Putamen (tissue), 1 donor: Measurements from ENCODE around the gene LRP1-AS.
A peak's percentile ranks its signal among the peaks of the same experiment; 100 is the strongest.

Source experiments
- DNase-seq: peaks from one replicate; pipeline ENCODE4 v3.0.0-alpha.2; 2016; ENCODE audit warnings: low spot score

LRP1-AS gene

GRCh38 chr12:57119294-57120085 is 27.9 kb downstream of the LRP1-AS start:
- no peak for DNase-seq

DNA sequence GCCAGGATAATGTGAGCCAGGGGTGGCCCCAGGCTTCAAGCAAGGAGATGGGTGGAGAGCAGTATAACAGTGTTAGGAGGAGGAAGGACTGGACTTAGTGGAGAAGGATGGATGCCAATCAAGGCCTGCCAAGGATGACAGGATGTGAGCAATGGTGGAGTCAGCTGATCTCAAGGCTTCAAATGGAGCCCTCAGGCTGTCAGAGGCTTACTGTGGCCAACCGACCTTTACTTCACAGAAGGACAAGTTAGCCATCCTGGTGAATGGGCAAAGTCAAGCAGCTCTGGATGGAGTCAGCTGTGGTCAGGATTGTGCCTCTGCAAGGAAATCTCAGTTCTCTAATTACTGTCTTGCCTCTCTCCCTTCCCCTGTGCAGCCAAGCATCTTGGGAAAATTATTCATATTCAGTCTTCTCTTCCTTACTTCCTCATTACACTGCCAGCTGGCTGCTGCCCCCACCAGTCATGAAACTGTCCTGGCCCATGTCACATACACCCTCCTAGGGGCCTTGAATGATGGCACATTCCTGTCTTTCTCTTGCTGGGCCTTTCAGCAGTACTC is 28.6 kb downstream of the LRP1-AS start:
- no peak for DNase-seq

DNA sequence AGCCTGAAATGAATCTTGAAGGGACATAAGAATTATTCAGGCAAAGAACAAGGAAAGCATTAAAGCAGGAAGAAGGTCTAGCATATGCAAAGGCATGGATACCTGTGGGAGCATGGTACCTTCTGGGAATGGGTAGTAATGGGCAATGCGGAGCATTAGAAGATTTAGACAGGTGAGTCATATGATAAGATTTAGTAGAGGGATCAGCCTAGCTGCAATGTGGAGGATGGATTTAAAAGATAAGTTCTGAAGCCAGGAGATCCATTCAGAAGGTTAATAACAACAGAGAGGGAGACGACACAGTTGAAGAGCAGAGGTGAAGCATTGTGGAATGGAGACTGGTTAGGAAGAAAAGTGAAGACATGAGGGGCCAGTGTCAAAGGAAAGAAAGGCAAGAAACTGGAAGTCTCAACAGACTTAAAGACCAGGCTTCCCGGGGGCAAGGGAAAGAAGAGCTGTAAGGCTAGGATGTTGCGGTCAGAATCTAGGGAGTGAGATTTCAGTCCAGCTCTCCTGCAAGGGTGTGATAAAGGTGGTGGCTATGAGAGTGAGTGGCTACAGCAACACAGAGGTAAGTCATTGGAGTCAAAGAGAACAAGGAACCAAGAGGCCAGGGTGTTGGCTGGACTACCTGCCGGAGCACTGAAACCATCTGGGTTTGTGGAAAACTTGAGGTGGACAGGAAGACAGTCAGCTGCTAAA is 30.7 kb downstream of the LRP1-AS start:
- DNase-seq, result no peak

DNA sequence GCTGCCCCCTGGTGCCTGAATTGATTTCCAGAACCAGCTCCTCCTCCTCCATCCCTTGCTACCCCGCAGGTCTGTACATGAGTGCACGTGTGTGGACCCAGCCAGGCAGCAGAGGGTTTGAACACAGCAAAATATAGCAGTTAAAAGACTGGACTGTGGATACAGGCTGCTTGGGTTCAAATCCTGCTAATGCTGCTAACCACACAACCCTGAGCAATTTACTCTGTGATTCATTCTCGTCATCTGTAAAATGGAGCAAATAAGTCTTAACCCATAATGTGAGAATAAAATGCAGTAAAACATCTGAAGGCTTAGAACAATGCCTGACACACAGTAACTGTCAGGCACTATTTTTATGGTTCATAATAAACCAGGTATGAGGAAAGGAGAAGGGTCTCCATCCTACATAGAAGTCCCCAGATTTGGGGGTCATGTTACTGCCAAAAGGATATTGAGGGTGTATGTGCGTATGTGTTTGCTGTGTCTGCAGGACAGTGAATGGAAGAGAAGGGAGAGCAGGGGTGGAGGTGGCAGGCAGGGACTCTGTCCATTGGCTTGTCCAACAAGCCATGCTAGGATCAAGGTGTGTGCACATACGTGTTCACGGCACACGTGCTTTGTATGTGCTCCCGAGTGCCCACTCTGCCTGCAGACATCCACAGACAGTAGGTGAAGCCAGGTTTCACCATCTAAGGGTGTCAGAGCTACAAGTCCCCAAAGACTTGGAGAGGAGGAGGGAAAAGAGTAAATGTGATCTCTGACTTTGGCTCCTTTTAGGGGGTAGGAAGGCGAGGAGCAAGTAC is 34.7 kb downstream of the LRP1-AS start:
- DNase-seq, result no peak

- peak; percentile 68 for DNase-seq
Measured at GRCh38 chr12:57111031-57111734, 36.2 kb downstream of the LRP1-AS start, which contains the start of gene STAT6. TSS of gene STAT6 (minus strand) at chr12:57111362. CDS start at chr12:57108278, 3,084 bp downstream.

- DNase-seq, result no peak
Measured at GRCh38 chr12:57110104-57111030, 37.1 kb downstream of the LRP1-AS start.

DNA sequence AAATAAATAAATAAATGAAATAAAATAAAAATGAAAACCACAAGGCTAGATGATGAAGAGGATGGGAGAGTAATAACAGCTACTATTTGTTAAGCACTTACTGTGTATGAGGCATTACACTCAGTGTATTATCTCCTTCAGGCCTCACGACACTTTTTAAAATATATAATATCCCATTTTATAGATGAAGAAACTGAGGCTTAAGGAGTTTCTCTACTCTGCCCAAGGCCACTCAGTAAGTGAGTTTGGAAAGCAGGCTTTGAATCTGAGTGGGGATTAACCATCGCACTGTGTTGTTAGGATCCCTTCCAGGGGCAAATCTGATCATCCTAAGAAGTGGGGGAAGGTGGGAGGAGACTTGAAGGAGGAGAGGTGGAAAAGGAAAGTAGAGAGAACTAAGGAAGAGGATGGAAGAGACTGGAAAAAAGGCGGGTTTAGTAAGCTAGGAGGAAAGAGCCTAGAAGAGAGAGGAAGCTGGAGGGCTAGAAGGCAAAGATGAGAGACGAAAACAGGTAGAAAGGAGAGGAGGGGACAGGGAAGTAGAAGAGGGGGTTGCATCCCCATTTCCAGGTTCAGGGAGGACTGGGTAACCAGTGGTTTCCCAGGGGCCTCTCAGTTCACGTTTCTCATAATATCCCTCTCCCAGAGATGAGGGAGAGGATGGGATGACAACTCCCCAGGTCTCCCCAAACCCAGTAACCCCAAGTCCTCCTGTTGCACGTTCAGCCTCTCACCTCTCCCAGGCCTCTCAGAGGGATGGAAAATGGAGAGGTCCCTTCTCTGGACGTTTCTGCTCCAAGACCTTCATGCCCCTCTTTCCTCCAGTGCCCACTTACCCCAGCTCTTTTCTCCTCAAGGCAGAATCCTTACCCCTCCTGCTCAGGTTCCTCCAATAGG is 38.0 kb downstream of the LRP1-AS start:
- no peak for DNase-seq

DNA sequence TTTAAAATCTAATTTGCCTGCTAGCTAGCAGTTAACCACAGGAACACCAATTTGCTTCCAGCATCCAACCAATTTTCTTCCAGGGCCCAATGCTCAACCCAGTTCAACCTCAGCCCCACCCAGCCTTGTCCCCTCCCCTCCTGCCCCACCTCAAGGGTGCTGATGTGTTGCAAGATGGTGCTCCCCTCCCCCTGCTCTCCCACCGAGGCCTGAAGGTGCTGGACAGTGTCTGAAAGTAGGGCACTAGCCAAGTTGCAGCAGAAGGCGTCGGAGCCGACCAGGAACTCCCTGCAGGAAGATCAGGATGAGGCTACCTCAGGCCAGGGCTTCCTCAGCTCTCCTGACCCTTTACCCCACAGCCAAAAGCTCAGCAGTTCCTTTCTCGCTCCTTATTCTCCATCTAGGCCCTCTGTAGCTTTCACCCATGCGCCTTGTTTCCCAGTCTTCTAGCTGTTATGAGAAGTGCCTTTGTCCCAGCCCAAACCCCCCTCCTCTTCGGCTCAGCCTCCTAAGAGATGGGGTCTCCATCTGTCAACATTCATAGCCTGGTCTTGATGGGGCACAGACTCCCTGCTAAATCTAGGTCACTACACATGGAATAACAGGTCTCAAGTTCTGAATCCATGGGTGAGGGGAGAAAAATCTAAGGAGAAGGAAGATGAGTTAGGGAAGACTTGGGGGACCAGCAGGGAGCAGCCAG is 39.8 kb downstream of the LRP1-AS start:
- DNase-seq, result no peak

- DNase-seq, result no peak
Measured at GRCh38 chr12:57106021-57106708, 41.3 kb downstream of the LRP1-AS start.

GRCh38 chr12:57105011-57105753 is 42.2 kb downstream of the LRP1-AS start:
- no peak for DNase-seq

GRCh38 chr12:57104292-57104910 is 43.0 kb downstream of the LRP1-AS start:
- DNase-seq, result no peak

GRCh38 chr12:57103856-57104255 is 43.6 kb downstream of the LRP1-AS start:
- DNase-seq, result no peak

DNA sequence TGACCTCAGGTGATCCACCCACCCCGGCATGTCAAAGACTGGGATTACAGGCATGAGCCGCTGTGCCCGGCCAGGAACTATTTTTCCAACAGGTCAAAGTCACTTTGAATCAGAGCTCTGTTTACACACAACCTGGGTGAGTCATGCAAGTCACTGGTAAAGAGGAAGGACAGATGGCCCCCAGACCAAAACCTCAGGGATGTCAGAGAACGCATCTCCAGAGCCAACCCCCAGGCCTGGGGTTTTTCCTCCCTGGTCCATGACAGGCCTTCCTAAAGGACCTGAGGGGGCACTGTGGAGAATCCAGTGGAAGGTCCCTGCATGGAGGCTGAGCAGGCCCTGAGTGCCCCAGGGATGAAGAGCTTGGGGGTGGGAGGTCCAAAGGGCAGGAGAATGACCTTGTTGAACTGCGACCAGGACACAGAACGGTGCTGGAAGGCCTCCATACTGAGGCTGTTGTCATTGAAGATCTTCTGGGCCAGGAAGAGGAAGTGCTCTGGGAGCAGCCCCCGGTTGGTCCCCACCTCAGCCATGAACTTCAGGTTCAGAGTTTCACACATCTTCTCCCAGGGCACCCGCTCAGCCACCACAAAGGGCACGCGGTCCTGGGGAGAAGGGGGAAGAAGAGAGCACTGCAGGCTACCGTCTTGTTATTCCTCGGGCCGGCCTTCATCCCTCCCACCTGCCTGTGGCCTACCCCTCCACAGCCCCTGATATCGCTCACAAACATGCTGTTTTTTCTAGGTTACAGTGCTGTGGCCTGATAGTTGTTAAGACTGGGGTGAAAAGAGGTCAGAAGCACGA is 45.3 kb downstream of the LRP1-AS start:
- no peak for DNase-seq

DNA sequence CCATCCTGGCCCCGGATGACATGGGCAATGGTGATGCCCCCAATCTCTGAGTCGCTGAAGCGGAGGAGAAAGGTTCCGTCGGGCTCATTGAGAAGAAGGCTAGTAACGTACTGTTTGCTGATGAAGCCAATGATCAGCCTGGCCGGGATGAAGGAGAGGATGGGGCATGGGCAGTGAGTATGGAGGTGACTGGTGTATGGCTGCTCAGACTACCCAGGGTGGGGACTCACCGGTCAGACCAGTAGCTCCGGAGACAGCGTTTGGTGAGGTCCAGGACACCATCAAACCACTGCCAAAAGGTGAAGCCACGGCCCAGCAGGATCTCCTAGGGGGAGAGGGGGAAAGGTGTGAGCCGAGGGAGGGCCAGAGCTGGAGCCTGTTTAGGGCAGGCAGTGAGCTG is 47.7 kb downstream of the LRP1-AS start:
- DNase-seq, result no peak

DNA sequence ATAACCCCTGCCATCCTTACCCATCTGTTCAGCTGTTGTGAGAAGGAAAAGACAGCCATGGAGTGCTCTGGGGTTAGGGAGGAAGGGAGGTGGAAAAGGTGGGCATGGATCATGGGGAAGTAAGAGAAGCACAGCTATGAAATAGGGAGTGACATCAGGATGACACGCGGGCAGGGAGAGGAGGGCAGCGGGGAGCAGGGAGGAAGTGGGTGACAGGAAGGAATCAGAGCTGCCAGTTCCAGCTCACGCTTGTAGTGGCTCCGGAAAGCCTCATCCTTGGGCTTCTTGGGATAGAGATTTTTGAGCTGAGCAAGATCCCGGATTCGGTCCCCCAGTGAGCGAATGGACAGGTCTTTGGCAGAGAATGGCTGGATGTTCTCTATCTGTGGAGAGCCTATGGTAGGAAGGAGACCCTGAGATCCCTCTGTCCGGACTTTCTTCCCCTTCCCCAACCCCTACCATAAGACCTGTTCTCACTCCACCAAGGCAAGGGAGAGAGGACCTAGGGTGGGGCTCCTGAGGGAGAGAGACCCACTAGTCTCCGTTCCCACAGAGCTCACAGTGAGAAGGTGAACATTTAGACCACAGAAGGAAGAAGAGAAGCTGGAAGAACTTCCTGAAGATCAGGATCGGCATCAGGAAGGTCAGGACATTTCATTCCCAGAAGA is 48.2 kb downstream of the LRP1-AS start:
- DNase-seq, result no peak

- no peak for DNase-seq
Measured at GRCh38 chr12:57098546-57098945, 48.9 kb downstream of the LRP1-AS start.
